Stomach (tissue), 4 donors: ENCODE data around the gene NKAIN2.

Experiments used
- CTCF ChIP-seq, 7 experiments: fragments of 450-650 bp in 4 of 7; fragments of 200-600 bp in 3 of 7; sonication (generic) in 3 of 7; IDR thresholded peaks; one replicate each; pipeline ENCODE4 v1.5.1; 2016 to 2019; ENCODE audit warnings: antibody characterized with exemption in 7 of 7, control low read depth in 2 of 7, mild to moderate bottlenecking in 1 of 7
- EP300 ChIP-seq: sonication (generic); formaldehyde crosslinking; IDR thresholded peaks from one replicate; pipeline ENCODE4 v1.6.1; 2017; ENCODE audit warnings: antibody characterized with exemption
- POLR2A ChIP-seq, 4 donors: fragments of 450-650 bp; IDR thresholded peaks; one replicate each; pipeline ENCODE4 v1.6.1; 2016; ENCODE audit warnings: antibody characterized with exemption in 4 of 4, control low read depth in 2 of 4, mild to moderate bottlenecking in 1 of 4, moderate library complexity in 1 of 4

- no peak for TF ChIP-seq CTCF (IDR thresholded peaks at IDR 0.05)
- no peak for TF ChIP-seq POLR2A (IDR thresholded peaks at IDR 0.05)
- no peak for TF ChIP-seq EP300
These were observed 515.7 kb downstream of the NKAIN2 start for GRCh38 chr6:124319410-124319809.
